HG03097 (cell line): ENCODE results near the gene GPR108.

ENCODE experiments used
- ATAC-seq: cut with Tn5 transposase; IDR thresholded peaks from one replicate; pipeline ENCODE4 v1.9.1; 2021; ENCODE audit not compliant: unreplicated experiment, low FRiP score

GPR108 gene

DNA sequence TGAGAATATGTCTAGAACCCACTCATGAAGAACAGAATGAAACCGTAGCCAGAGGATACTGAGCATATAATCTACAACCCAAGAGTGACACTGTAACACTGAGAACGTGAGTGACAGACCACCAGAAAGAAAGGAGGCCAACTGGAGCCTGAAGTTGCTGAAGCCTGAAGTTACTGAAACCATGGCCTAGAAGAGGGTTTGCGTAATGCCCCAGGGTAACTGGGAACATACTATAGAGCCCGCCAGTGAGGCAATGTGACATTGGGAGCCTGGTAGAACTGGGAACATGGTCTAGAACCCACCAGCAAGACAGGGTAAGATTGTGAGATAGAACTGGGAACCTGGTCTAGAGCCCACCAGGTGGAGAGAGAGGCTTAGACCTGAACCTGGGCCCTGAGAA, 51.9 kb downstream of the GPR108 start:
- no peak for ATAC-seq

DNA sequence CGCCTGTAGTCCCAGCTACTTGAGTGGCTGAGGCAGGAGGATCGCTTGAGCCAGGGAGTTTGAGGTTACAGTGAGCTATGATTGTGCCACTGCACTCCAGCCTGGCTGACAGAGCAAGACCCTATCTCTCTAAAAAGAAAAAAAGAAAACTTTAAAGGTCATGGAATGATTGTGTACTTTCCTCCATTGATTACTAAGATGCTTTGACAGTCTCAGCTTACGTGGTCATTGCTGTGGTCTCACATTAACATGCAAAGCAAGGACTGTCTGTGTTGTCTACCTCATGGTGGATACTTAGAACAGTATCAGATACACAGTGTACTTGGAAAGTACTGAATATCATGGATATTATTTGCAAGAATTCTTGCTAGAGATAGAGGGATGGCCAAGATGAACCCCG, 53.4 kb downstream of the GPR108 start:
- ATAC-seq, result no peak

DNA sequence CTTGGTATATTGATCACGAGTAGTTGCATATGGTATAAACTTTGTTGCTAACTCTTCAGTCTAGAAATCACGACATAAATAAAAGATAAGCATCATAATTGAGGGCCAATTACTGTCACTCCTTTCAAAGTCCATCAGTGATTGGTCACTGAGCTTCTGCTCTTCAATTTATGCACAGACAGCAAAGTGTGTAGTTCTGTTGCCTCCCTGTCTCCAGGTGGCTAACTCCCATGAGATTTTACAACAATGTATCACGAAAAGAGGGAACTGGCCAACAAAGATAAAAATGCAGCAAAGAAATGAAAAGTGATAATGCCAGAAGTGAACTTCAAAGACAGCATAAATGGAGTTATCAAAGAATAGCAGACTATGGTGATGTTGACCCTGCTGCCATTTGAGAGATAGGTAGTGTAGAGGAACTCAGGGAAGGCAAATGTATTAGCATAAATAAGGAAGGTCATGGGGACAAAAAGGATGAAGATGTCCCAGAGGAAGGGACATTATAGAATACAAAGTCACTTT, 54.7 kb downstream of the GPR108 start:
- ATAC-seq, result no peak

DNA sequence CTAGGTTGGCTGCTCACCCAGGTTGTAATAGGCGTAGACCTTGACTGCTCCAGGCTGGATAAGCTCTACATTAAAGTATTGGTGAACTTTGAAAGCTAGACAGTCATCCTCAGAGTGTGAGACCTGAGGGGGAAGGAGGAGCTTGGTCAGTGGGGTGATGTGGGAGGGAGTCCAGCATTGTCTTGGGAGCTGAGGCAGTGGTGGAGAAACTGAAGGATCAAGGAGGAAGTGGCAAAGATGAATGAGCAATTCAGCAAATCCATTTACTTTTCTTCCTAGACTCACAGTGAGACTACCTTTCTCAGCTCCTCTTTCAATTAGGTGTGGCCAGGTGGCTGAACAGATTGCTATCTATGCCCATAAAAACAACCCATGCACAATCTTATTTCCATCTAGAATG, 57.2 kb downstream of the GPR108 start:
- ATAC-seq, result no peak
